HG03139 (cell line): ENCODE results near the gene RBM45.

Experiments
- ATAC-seq: cut with Tn5 transposase; IDR thresholded peaks from one replicate; pipeline ENCODE4 v1.9.1; 2021; ENCODE audit not compliant: unreplicated experiment

The RBM45 gene

GRCh38 chr2:178157574-178157973 is 45.3 kb downstream of the RBM45 start:
- ATAC-seq = no peak

DNA sequence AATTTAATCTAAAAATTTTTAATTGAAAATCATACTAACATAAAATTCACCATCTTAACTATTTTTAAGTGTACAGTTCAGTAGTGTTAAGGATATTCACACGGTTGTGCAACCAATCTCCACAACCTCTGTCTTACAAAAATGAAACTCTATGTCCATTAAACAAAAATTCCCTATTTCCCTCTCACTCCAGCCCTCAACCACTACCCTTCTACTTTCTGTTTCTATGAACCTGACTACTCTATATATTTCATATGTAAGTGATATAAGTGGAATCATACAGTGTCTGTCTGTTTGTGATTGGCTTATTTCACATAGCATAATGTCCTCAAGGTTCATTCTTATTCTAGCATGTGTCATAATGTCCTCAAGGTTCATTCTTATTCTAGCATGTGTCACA is 47.7 kb downstream of the RBM45 start:
- ATAC-seq = no peak

DNA sequence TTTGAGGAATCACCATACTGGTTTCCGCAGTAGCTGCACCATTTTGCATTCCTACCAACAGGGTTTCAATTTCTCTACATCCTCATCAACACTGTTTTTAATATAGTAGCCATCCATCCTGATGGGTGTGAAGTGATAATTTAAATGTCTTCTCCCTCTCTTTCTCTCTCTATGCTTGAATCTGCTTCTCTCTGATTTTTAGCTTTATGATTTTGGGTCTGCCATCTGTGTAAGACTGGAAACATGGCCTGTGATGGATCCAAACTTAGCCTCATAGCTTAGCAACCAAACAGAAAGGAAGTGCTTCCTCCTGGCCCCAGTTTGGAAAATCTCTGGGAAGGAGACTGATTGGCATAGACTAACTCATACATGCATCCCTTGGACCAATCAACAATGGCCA is 48.4 kb downstream of the RBM45 start:
- ATAC-seq = no peak

- ATAC-seq = no peak
Measured at GRCh38 chr2:178163395-178163794, 51.2 kb downstream of the RBM45 start.

DNA sequence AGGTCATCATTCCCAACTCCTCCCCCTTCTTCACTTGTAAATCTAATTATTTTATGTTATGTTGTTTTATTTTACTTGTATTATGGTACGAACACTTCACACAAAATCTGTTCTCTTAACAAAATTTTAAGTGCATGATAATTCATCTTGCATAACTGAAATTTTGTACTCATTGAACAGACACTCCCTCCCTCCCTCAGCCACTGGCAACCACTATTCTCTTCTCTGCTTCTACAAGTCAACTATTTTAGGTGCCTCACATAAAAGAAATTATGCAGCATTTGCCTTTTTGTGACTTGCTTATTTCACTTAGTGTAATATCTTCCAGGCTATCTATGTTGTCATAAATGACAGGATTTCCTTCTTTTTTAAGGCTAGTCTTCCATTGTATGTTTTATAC is 51.7 kb downstream of the RBM45 start:
- no peak for ATAC-seq

GRCh38 chr2:178173657-178174056 is 61.4 kb downstream of the RBM45 start:
- ATAC-seq = no peak

GRCh38 chr2:178177066-178177679 is 64.9 kb downstream of the RBM45 start:
- no peak for ATAC-seq
